ENCODE measurements around the gene ADAM8. TPM values are rescaled to one million over a fixed set of nuclear protein-coding genes. Genes with fewer than 3 reads are reported as not detected.

The ADAM8 gene
- total RNA-seq, 3 donors from 2014 or later (not counting 1 experiment from before 2014, with no cell fraction given) = 357 to 682 (median 425) TPM

GRCh38 chr10:133314911-133315310 is 38.2 kb upstream of the ADAM8 start:
- WGBS (ENCODE audit: insufficient coverage) = 92% methylated on average over 12 of the region's 12 CpGs

GRCh38 chr10:133313192-133313591 is 36.5 kb upstream of the ADAM8 start:
- no peak for ATAC-seq
- Histone ChIP-seq H3K27me3 (ENCODE audit: control insufficient read depth, insufficient read depth, low read length) (no peaks in the 10 kb centered on the region), H3K4me1 (ENCODE audit: control insufficient read depth, insufficient read depth, low read length) (peaks cover 12% of the 10 kb centered on the region), H3K27ac (ENCODE audit: low read length) (no peak overlapping the region), H3K4me3 (ENCODE audit: low read length) (no peak overlapping the region), H3K36me3 (ENCODE audit: control insufficient read depth, insufficient read depth, low read length) (peaks cover 30% of the 10 kb centered on the region), H3K9me3 (ENCODE audit: control insufficient read depth, insufficient read depth, low read length) (no peaks in the 10 kb centered on the region)
- no peak overlapping the region for H3K27ac Mint-ChIP-seq
- H3K36me3 Mint-ChIP-seq = no peaks in the 10 kb centered on the region
- no peaks in the 10 kb centered on the region for H3K9me3 Mint-ChIP-seq
- no peaks in the 10 kb centered on the region for H3K27me3 Mint-ChIP-seq (ENCODE audit: low read depth in 2 of 2)
- H3K4me3 Mint-ChIP-seq = no peak overlapping the region
- 94% methylated on average over 4 of the region's 4 CpGs for WGBS (ENCODE audit: insufficient coverage)
- no peak for DNase-seq
- peaks cover 6 to 9% of the 10 kb centered on the region in 2 donors for H3K4me1 Mint-ChIP-seq
- intact Hi-C loops (cut with micrococcal nuclease) = no loop called here
- TF ChIP-seq, protein P1, sequence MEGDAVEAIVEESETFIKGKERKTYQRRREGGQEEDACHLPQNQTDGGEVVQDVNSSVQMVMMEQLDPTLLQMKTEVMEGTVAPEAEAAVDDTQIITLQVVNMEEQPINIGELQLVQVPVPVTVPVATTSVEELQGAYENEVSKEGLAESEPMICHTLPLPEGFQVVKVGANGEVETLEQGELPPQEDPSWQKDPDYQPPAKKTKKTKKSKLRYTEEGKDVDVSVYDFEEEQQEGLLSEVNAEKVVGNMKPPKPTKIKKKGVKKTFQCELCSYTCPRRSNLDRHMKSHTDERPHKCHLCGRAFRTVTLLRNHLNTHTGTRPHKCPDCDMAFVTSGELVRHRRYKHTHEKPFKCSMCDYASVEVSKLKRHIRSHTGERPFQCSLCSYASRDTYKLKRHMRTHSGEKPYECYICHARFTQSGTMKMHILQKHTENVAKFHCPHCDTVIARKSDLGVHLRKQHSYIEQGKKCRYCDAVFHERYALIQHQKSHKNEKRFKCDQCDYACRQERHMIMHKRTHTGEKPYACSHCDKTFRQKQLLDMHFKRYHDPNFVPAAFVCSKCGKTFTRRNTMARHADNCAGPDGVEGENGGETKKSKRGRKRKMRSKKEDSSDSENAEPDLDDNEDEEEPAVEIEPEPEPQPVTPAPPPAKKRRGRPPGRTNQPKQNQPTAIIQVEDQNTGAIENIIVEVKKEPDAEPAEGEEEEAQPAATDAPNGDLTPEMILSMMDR (IDR thresholded peaks at IDR 0.05) = no peak

More at GRCh38 chr10:133314911-133315310, 38.2 kb upstream of the ADAM8 start:
- Mint-ChIP-seq H3K4me3 (no peak overlapping the region), H3K9me3 (no peaks in the 10 kb centered on the region), H3K27me3 (ENCODE audit: low read depth in 2 of 2) (peaks cover 0 to 6% of the 10 kb centered on the region in 2 donors), H3K4me1 (peaks cover 7 to 18% of the 10 kb centered on the region in 2 donors), H3K27ac (no peak overlapping the region), H3K36me3 (no peaks in the 10 kb centered on the region)
- peaks cover 14% of the 10 kb centered on the region for H3K4me1 ChIP-seq (ENCODE audit: control insufficient read depth, insufficient read depth, low read length)
- no peaks in the 10 kb centered on the region for H3K27me3 ChIP-seq (ENCODE audit: control insufficient read depth, insufficient read depth, low read length)
- no peak overlapping the region for H3K27ac ChIP-seq (ENCODE audit: low read length)
- no peak for DNase-seq
- H3K4me3 ChIP-seq (ENCODE audit: low read length) = no peak overlapping the region
- ATAC-seq = no peak
- H3K36me3 ChIP-seq (ENCODE audit: control insufficient read depth, insufficient read depth, low read length) = peaks cover 26% of the 10 kb centered on the region
- intact Hi-C loops (cut with micrococcal nuclease) = no loop called here
- H3K9me3 ChIP-seq (ENCODE audit: control insufficient read depth, insufficient read depth, low read length) = no peaks in the 10 kb centered on the region
- TF ChIP-seq, protein P1 (IDR thresholded peaks at IDR 0.05) = no peak

- H3K36me3 Mint-ChIP-seq = no peaks in the 10 kb centered on the region
- intact Hi-C loops (cut with micrococcal nuclease) = no loop called here
Observed at GRCh38 chr10:133312769-133313145, 36.1 kb upstream of the ADAM8 start.

More at GRCh38 chr10:133312769-133313145, 36.1 kb upstream of the ADAM8 start:
- Mint-ChIP-seq H3K4me3 (no peak overlapping the region), H3K9me3 (no peaks in the 10 kb centered on the region), H3K27ac (no peak overlapping the region), H3K4me1 (peaks cover 11 to 14% of the 10 kb centered on the region in 2 donors), H3K27me3 (ENCODE audit: low read depth in 2 of 2) (no peaks in the 10 kb centered on the region)
- H3K27me3 ChIP-seq (ENCODE audit: control insufficient read depth, insufficient read depth, low read length) = no peaks in the 10 kb centered on the region
- no peak for DNase-seq
- no peak overlapping the region for H3K4me3 ChIP-seq (ENCODE audit: low read length)
- 95% methylated on average over 9 of the region's 9 CpGs for WGBS (ENCODE audit: insufficient coverage)
- H3K27ac ChIP-seq (ENCODE audit: low read length) = no peak overlapping the region
- TF ChIP-seq, protein P1 (IDR thresholded peaks at IDR 0.05) = no peak
- no peak for ATAC-seq
- H3K36me3 ChIP-seq (ENCODE audit: control insufficient read depth, insufficient read depth, low read length) = peaks cover 30% of the 10 kb centered on the region
- H3K9me3 ChIP-seq (ENCODE audit: control insufficient read depth, insufficient read depth, low read length) = no peaks in the 10 kb centered on the region
- H3K4me1 ChIP-seq (ENCODE audit: control insufficient read depth, insufficient read depth, low read length) = peaks cover 16% of the 10 kb centered on the region

All from natural killer cell (primary cell).